PC-9 (cell line): ENCODE results near the gene NBPF12. TPM values are rescaled to one million over a fixed set of nuclear protein-coding genes. Genes with fewer than 3 reads are reported as not detected.
"Not testable (repeated sequence)": the region's sequence is repeated elsewhere in the genome, so short reads cannot be mapped to it uniquely, and the experiment has no call there.

ENCODE experiments used
- BruUV-seq: library from RNA; stranded (reverse); fragments of 400-500 nt; replicated peaks from 2 replicates; lab custom pipeline; 2021; lab: Mats Ljungman, UMichigan
- CTCF ChIA-PET: fragments of 300-600 bp; sonication (Branson Sonifier 250); formaldehyde crosslinking; loops from one replicate; lab custom pipeline; 2022; ENCODE audit warnings: antibody characterized with exemption; lab: Charles Lee
- POLR2A ChIA-PET: fragments of 300-600 bp; sonication (Branson Sonifier 250); formaldehyde crosslinking; loops from one replicate; lab custom pipeline; 2022; ENCODE audit warnings: antibody characterized with exemption; ENCODE audit not compliant: unreplicated experiment; lab: Charles Lee
- DNase-seq, 2 experiments: peaks; one replicate each; pipeline versions ENCODE4 v3.0.0 to v3.0.0-alpha.2; 2015 to 2022; ENCODE audit warnings: mixed read lengths in 1 of 2
- H2AFZ ChIP-seq: fragments of 200-600 bp; sonication (generic); 2 replicates; pipeline ENCODE4 v1.8.1; 2017; ENCODE audit warnings: antibody characterized with exemption
- H3F3A ChIP-seq: fragments of 200-600 bp; sonication (generic); 2 replicates; pipeline ENCODE4 v1.8.1; 2017; ENCODE audit warnings: antibody characterized with exemption, mild to moderate bottlenecking, low read depth; ENCODE audit not compliant: insufficient read depth
- H3K27ac ChIP-seq: fragments of 200-600 bp; sonication (generic); 2 replicates; pipeline ENCODE4 v1.6.1; 2016; ENCODE audit warnings: mixed run types
- H3K27me3 ChIP-seq: fragments of 200-600 bp; sonication (generic); 2 replicates; pipeline ENCODE4 v1.6.1; 2016; ENCODE audit warnings: low read depth, mixed run types; ENCODE audit not compliant: insufficient read depth
- H3K36me3 ChIP-seq: fragments of 200-600 bp; sonication (generic); 2 replicates; pipeline ENCODE4 v1.6.1; 2016; ENCODE audit warnings: low read depth, mixed run types
- H3K4me1 ChIP-seq: fragments of 200-600 bp; sonication (generic); replicated peaks from 2 replicates; pipeline ENCODE4 v1.6.1; 2016; ENCODE audit warnings: mixed run types; ENCODE audit not compliant: insufficient read depth
- H3K4me2 ChIP-seq: fragments of 200-600 bp; sonication (generic); 2 replicates; pipeline ENCODE4 v1.6.1; 2017; ENCODE audit warnings: mixed run types
- H3K4me3 ChIP-seq: fragments of 200-600 bp; sonication (generic); 2 replicates; pipeline ENCODE4 v1.6.1; 2016; ENCODE audit warnings: mixed run types
- H3K79me2 ChIP-seq: fragments of 200-600 bp; sonication (generic); 2 replicates; pipeline ENCODE4 v1.6.1; 2017; ENCODE audit warnings: low read depth, mixed run types
- H3K9me2 ChIP-seq: fragments of 200-600 bp; sonication (generic); 2 replicates; pipeline ENCODE4 v1.8.1; 2017; ENCODE audit warnings: mild to moderate bottlenecking; ENCODE audit not compliant: insufficient read depth
- H3K9me3 ChIP-seq: fragments of 200-600 bp; sonication (generic); 2 replicates; pipeline ENCODE4 v1.8.1; 2016; ENCODE audit warnings: low read depth; ENCODE audit not compliant: insufficient read depth
- H4K20me1 ChIP-seq: fragments of 200-600 bp; sonication (generic); 2 replicates; pipeline ENCODE4 v1.8.1; 2017; ENCODE audit not compliant: insufficient read depth
- EZH2 ChIP-seq: fragments of 200-600 bp; sonication (generic); IDR thresholded peaks from 2 replicates; pipeline ENCODE4 v1.8.0; 2017; ENCODE audit warnings: antibody characterized with exemption, low read depth
- intact Hi-C: fragments of 100-400 bp; cut with micrococcal nuclease; formaldehyde crosslinking; loops from one replicate; pipeline ENCODE4 v1.10.0; 2022; ENCODE audit not compliant: unreplicated experiment
- total RNA-seq: library from RNA; stranded (reverse); gene quantifications from 2 replicates; pipeline ENCODE4 v1.2.3, GENCODE V29; 2021
- TF ChIP-seq, protein P1 (sequence below): fragments of 200-600 bp; sonication (generic); conservative IDR thresholded peaks from 2 replicates; pipeline ENCODE4 v1.6.1; 2017; ENCODE audit warnings: mixed run types, antibody characterized with exemption, mild to moderate bottlenecking, moderate library complexity

Gene NBPF12
- total RNA-seq, 1 experiment from 2014 or later: 5.9 TPM

DNA sequence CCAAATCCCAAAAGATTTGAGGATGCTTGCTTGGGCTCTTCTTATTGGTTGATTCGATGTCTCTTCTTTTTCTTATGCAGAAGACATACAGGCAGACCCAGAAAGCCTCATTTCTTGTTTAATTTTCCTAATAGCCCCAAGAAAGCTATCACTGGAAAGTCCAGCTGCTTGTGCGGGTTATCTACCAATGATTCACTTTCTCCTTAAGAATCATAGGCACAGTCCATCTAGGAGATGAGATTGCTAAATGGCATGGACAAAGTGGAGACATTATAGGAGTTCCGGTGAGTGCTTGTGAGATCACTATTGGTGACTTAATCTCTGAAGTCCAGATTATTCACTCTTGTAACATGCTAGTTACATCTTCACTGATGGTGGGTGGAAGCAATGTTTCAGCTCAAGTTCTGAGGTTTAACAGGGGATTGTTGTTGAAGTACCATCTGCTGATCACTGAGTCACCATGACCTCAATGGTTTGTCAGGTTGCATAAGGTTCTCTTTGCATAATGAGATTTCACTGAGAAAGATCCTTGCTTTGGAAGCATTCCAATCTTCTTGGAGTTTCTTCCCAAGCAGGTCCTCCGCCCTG lies 92.0 kb downstream of the NBPF12 start:
- CTCF ChIA-PET, H3F3A ChIP-seq, POLR2A ChIA-PET, DNase-seq, H2AFZ ChIP-seq, H4K20me1 ChIP-seq, H3K9me2 ChIP-seq, H3K4me1 ChIP-seq, intact Hi-C loops, H3K27ac ChIP-seq, H3K9me3 ChIP-seq, BruUV-seq, H3K4me3 ChIP-seq, H3K79me2 ChIP-seq, H3K4me2 ChIP-seq, H3K36me3 ChIP-seq: not testable (repeated sequence)
- peaks cover 29% of the 10 kb centered on the region for H3K27me3 ChIP-seq

DNA sequence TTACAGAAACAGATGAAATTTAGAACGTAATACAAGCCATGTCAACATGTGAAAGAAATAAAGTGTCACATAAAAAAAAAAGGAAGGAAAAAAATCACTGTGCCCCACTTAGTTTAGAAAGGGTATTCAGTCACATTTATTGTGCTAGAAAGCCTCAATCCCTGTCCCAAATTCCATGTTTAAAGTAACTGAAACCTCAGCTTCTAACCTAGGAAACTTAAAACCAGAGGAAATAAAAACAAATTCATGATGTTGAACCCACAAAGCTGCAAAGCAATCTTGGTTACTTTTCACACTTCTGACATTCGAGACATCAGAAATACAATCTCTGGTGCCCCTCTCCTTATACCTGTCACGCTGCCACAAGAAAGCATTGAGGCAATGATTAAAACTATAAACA lies 101.8 kb downstream of the NBPF12 start:
- Histone ChIP-seq H3K27ac (no peak overlapping the region), H3K36me3 (no peaks in the 10 kb centered on the region), H3K4me3 (no peak overlapping the region), H4K20me1 (no peaks in the 10 kb centered on the region), H3K9me2 (no peaks in the 10 kb centered on the region; the same call in 1 of the 2 replicates), H3K9me3 (no peaks in the 10 kb centered on the region), H3K79me2 (no peaks in the 10 kb centered on the region), H3K4me2 (no peak overlapping the region), H3F3A (no peaks in the 10 kb centered on the region), H2AFZ (no peak overlapping the region), H3K27me3 (peaks cover 40% of the 10 kb centered on the region), H3K4me1 (no peaks in the 10 kb centered on the region)
- CTCF ChIA-PET: no interaction called here
- DNase-seq: no peak
- POLR2A ChIA-PET: no interaction called here
- intact Hi-C loops: no loop called here
- BruUV-seq: no TSS peak
- TF ChIP-seq EZH2: no peak
- TF ChIP-seq, protein P1, sequence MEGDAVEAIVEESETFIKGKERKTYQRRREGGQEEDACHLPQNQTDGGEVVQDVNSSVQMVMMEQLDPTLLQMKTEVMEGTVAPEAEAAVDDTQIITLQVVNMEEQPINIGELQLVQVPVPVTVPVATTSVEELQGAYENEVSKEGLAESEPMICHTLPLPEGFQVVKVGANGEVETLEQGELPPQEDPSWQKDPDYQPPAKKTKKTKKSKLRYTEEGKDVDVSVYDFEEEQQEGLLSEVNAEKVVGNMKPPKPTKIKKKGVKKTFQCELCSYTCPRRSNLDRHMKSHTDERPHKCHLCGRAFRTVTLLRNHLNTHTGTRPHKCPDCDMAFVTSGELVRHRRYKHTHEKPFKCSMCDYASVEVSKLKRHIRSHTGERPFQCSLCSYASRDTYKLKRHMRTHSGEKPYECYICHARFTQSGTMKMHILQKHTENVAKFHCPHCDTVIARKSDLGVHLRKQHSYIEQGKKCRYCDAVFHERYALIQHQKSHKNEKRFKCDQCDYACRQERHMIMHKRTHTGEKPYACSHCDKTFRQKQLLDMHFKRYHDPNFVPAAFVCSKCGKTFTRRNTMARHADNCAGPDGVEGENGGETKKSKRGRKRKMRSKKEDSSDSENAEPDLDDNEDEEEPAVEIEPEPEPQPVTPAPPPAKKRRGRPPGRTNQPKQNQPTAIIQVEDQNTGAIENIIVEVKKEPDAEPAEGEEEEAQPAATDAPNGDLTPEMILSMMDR: no peak

DNA sequence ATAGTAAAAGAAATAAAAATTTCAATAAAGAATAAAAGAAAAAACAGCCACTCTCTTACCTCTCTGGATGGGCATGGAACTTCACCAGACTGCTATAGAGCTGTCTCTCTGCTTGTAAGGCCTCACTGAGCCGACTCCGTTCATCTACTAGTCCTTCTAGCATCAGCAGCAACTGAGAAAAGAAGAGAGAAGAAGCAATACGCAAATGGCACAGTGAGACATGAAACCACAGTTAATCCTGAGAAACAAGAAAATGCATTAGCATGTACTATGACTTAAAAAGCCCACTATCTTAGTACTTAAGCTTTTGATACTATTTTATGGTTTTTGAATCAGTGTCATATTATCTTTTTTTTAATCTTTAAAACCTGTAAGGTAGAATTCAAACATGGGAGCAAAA lies 104.8 kb downstream of the NBPF12 start:
- CTCF ChIA-PET, H3K4me1 ChIP-seq, BruUV-seq, H3K36me3 ChIP-seq, POLR2A ChIA-PET, H2AFZ ChIP-seq, DNase-seq, H3F3A ChIP-seq, H3K27ac ChIP-seq, H3K4me2 ChIP-seq, H4K20me1 ChIP-seq, intact Hi-C loops, H3K9me2 ChIP-seq, H3K79me2 ChIP-seq, H3K4me3 ChIP-seq, H3K9me3 ChIP-seq: not testable (repeated sequence)
- H3K27me3 ChIP-seq: peaks cover 32% of the 10 kb centered on the region

GRCh38 chr1:147044511-147044910 lies 106.4 kb downstream of the NBPF12 start:
- H3K4me3 ChIP-seq, H3F3A ChIP-seq, POLR2A ChIA-PET, H4K20me1 ChIP-seq, H3K4me1 ChIP-seq, H3K79me2 ChIP-seq, H2AFZ ChIP-seq, BruUV-seq, H3K36me3 ChIP-seq, H3K27ac ChIP-seq, DNase-seq, H3K4me2 ChIP-seq, intact Hi-C loops, H3K9me3 ChIP-seq, CTCF ChIA-PET, H3K9me2 ChIP-seq: not testable (repeated sequence)
- peaks cover 23% of the 10 kb centered on the region for H3K27me3 ChIP-seq

Other genes starting within 250 kb of the NBPF12 start
- 5.8 and 8.1 TPM in 2 replicates for gene PRKAB2, start 234.1 kb downstream of the NBPF12 start, total RNA-seq